PC-3 (cell line): ENCODE measurements around the gene RAB31.

Experiments used
- CTCF ChIP-seq: fragments of 300-600 bp; sonication (generic); conservative IDR thresholded peaks from 2 replicates; pipeline ENCODE4 v1.5.1; 2017; ENCODE audit warnings: antibody characterized with exemption, low read depth, mild to moderate bottlenecking, low read length
- EZH2 ChIP-seq: fragments of 300-600 bp; sonication (generic); IDR thresholded peaks from one replicate; pipeline ENCODE4 v1.6.1; 2017; ENCODE audit warnings: antibody characterized with exemption, mild to moderate bottlenecking, low read length; ENCODE audit not compliant: unreplicated experiment
- EZH2phosphoT487 ChIP-seq: fragments of 300-600 bp; sonication (generic); IDR thresholded peaks from 2 replicates; pipeline ENCODE4 v1.6.1; 2018; ENCODE audit warnings: mild to moderate bottlenecking, antibody characterized with exemption, low read length, borderline replicate concordance

DNA sequence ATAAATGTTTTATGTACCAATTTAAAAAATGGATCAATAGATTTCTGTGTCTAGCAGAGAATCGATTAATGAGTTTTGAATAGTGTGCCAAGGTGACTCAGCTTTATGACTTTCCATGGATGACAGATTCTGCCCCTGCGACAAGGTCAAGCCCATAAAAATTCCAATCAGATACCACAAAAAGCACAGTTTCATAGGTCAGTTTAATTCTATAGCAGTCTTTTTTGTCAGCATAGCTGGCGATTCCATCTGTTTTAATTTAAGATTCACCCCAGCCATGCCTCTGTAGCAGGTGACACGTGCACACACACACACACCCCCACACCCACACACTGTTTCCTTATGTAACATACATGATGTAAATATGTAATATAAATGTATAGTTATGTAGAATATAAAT, 28.9 kb downstream of the RAB31 start:
- no peak for TF ChIP-seq CTCF
- TF ChIP-seq EZH2, result no peak
- TF ChIP-seq EZH2phosphoT487, result no peak
